ENCODE results near the gene MUTYH.
"Not testable (repeated sequence)": the region's sequence is repeated elsewhere in the genome, so short reads cannot be mapped to it uniquely, and the experiment has no call there.

The MUTYH gene

DNA sequence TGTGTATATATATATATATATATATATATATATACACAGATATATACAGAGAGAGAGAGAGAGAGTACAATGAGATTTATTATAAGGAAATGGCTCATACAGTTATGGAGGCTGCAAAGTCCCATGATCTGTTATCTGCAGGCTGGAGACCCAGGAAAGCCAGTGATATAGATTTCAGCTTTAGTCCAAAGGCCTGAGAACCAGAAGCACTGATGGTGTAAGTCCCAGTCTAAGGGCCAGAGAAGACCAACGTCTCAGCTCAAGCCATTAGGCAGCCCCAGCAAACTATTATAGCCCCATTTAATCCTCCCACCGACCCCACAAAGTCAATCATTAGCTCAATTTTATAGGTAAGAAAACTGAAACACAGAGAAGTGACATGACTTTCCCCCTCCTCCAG lies 48.5 kb downstream of the MUTYH start:
- H3K4me3 ChIP-seq (ENCODE audit: low read depth, low read length): no peak overlapping the region
- DNase-seq (ENCODE audit: low read depth): no peak

DNA sequence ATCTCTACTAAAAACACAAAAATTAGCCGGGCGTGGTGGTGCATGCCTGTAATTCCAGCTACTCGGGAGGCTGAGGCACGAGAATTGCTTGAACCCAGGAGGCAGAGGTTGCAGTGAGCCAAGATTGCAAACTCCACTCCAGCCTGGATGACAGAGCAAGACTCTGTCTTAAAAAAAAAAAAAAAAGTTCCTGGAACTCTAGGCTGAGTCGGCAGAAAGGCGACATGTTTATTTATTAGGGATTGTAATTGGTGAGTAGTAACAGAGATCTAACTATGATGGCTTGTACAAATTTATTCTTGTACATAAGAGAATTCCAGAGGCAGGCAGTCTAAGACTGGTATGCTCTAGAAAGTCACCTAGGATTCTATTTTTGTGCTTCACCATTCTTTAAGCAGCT lies 49.2 kb downstream of the MUTYH start:
- H3K4me3 ChIP-seq (ENCODE audit: low read depth, low read length); DNase-seq (ENCODE audit: low read depth): not testable (repeated sequence)

DNA sequence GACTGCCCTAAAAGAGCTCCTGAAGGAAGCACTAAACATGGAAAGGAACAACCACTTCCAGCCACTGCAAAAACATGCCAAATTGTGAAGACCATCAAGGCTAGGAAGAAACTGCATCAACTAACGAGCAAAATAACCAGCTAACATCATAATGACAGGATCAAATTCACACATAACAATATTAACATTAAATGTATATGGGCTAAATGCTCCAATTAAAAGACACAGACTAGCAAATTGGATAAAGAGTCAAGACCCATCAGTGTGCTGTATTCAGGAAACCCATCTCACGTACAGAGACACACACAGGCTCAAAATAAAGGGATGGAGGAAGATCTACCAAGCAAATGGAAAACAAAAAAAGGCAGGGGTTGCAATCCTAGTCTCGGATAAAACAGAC lies 53.7 kb downstream of the MUTYH start:
- not testable (repeated sequence) for DNase-seq (ENCODE audit: low read depth); H3K4me3 ChIP-seq (ENCODE audit: low read depth, low read length)

DNA sequence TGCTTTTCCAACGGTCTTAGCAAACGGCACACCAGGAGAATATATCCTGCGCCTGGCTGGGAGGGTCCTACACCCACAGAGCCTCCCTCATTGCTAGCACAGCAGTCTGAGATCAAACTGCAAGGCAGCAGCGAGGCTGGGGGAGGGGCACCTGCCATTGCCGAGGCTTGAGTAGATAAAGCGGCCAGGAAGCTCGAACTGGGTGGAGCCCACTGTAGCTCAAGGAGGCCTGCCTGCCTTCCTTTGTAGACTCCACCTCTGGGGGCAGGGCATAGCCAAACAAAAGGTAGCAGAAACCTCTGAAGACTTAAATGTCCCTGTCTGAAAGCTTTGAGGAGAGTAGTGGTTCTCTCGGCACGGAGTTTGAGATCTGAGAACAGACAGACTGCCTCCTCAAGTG lies 55.4 kb downstream of the MUTYH start:
- H3K4me3 ChIP-seq (ENCODE audit: low read depth, low read length); DNase-seq (ENCODE audit: low read depth): not testable (repeated sequence)

DNA sequence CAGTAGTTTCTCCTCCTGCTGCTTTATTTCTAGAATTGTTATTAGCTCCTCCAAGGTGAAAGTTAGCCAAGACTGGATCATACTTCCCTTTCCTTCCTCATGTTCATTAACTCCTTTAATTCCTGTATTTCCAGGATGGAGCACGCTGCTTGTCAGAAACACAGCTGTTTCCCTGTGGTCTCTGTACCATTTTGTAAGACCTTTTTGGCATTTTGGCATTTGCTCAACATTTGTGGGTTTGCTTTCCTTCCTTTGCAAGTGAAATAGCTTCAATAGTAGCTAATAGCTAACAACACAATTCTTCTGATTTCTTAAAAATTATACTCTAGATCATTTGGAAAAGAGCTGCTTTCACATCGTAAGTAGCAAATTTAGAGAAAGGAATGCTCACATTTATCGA lies 57.9 kb downstream of the MUTYH start:
- H3K4me3 ChIP-seq (ENCODE audit: low read depth, low read length): no peak overlapping the region
- DNase-seq (ENCODE audit: low read depth): no peak

Data from skeletal muscle cell (primary cell).